Measurements from ENCODE around the gene NEU4. TPM values are rescaled to one million over a fixed set of nuclear protein-coding genes. Genes with fewer than 3 reads are reported as not detected.
"Not testable (repeated sequence)": the region's sequence is repeated elsewhere in the genome, so short reads cannot be mapped to it uniquely, and the experiment has no call there.

Gene NEU4
- total RNA-seq, 1 donor from 2014 or later: not detected

DNA sequence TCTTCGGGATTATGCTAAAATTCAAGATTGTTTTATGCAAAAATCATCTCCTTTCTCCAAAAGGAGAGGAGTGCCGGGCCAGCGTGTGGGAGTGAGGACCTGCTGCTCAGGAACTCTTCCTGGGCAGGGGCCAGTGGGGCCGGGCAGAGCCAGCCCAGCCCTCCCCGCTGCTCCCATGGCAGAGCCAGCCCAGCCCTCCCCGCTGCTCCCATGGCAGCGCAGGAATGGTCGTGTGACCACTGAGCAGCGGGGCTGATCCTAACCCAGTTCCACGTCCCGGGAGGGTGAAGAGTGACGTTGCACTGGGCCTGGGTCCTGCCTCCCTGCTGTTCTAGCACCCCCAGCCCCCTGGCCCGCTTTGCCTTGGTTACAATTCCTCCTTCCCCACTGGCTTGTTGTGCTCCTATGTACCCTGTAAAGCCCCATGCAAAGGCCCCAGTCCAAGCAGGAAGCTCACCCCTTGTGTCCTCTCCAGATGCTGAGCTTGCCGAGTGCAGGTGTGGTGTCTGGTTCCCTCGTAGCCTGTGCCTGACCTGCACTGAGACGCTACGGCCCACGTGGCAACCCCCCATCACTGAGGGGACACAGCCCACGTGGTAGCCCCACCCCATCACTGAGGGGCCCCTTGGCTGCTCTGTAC is 11.4 kb upstream of the NEU4 start:
- no peak overlapping the region for H3K4me3 ChIP-seq (ENCODE audit: low read depth, low read length)
- DNase-seq (ENCODE audit: low read depth): no peak
- TF ChIP-seq, protein P1, sequence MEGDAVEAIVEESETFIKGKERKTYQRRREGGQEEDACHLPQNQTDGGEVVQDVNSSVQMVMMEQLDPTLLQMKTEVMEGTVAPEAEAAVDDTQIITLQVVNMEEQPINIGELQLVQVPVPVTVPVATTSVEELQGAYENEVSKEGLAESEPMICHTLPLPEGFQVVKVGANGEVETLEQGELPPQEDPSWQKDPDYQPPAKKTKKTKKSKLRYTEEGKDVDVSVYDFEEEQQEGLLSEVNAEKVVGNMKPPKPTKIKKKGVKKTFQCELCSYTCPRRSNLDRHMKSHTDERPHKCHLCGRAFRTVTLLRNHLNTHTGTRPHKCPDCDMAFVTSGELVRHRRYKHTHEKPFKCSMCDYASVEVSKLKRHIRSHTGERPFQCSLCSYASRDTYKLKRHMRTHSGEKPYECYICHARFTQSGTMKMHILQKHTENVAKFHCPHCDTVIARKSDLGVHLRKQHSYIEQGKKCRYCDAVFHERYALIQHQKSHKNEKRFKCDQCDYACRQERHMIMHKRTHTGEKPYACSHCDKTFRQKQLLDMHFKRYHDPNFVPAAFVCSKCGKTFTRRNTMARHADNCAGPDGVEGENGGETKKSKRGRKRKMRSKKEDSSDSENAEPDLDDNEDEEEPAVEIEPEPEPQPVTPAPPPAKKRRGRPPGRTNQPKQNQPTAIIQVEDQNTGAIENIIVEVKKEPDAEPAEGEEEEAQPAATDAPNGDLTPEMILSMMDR (conservative IDR thresholded peaks at IDR 0.05; ENCODE audit: low read depth, low read length): no peak

DNA sequence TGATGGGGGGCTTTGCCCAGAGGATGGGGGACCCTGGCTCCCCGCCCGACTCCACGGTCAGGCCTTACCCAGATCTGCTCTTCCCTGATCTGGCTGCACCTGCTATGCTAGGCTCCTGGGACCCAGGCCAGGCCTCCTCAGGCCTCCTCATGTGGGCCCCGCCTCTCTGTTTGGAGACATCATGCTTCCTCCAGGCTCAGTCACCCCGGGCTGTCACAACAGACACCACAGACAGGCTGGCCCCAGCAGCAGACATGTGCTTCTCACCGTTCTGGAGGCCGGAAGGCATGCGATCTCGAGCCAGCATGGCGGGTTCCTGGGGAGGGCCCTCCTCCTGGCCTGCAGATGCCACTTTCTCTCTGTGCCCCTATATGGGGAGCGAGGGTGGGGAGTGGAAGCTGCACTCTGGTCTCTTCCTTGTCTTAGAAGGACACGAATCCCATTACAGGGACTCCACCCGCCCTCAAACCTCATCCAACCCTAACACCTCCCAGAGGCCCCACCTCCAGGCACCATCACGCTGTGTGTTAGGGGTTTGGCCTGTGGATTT is 10.8 kb upstream of the NEU4 start:
- no peak for DNase-seq (ENCODE audit: low read depth)
- no peak overlapping the region for H3K4me3 ChIP-seq (ENCODE audit: low read depth, low read length)
- TF ChIP-seq, protein P1 (conservative IDR thresholded peaks at IDR 0.05; ENCODE audit: low read depth, low read length): no peak

DNA sequence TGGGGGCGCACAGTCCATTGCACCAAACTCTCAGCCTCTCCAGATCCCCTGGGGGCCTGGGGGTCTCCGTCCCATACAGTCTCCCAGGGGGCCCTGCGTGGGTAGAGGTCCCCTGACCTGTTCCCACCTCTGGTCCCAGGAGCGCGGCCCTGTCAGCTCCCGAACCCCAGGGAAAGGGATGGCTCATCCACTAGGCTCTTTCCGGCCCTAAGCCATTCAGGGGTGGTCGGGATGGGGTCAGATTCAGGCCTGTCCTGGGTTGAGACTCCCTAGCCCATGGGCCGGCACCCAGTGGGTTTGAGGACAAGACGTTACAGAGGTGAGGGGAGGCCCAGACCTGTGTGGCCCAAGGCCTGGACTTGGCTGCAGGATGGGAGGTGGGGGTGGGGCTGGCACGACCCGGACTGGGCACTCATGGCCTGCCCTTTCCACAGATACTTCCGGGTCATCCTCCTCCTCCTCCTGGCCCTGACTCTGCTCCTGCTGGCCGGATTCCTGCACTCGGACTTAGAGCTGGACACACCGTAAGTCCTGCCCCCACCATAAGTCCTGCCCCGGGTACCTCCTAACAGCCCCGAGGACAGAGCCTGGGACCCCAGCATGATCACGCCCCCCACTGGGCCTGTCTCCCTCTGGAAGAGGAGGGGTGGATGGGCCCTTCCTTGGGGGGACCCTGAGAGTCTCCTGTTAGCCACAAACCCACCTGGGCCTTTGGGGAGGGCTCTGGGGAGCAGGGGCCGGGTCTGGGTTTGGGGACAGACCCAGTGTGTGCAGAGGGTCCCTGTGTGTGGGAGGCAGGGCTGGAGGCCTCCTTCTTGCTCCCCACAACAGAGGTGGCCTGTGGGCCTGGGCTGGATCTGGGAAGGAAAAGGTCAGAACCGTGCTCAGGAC is 10.1 kb upstream of the NEU4 start:
- TF ChIP-seq, protein P1 (conservative IDR thresholded peaks at IDR 0.05; ENCODE audit: low read depth, low read length): no peak
- no peak for DNase-seq (ENCODE audit: low read depth)
- H3K4me3 ChIP-seq (ENCODE audit: low read depth, low read length): no peak overlapping the region

DNA sequence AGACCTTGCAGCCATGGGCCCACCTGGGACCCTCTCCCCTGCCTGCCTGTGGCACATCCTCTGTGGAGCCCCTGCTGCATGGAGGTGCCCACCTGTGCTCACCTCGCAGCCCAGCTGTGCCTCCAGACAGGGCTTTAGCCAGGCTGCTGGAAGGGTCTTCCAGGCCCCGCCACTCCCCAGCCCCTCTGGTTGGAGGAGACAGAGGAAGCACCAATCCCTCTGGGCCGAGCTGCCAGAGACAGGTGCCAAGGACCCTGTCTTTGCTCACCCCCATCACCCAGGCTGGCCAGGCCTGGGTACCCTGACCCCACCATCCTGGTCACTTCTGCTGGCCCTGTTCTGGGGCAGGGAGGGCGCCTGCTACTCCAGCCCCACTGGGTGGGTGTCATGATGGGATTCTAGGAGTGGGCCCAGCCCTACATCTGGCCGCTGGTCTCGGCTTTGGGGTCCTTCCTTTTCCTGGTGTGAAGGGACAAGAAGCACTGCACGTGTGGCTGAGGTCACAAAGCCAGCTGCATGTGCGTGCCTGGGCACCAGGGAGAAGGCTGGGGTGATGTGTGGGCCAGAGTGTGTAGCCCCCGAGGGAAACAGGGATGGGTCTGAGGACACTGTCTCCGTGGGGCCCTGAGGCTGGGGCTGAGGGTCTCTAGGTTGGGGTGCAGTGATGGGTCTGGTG is 9.3 kb upstream of the NEU4 start:
- no peak overlapping the region for H3K4me3 ChIP-seq (ENCODE audit: low read depth, low read length)
- no peak for DNase-seq (ENCODE audit: low read depth)
- TF ChIP-seq, protein P1 (conservative IDR thresholded peaks at IDR 0.05; ENCODE audit: low read depth, low read length): no peak

DNA sequence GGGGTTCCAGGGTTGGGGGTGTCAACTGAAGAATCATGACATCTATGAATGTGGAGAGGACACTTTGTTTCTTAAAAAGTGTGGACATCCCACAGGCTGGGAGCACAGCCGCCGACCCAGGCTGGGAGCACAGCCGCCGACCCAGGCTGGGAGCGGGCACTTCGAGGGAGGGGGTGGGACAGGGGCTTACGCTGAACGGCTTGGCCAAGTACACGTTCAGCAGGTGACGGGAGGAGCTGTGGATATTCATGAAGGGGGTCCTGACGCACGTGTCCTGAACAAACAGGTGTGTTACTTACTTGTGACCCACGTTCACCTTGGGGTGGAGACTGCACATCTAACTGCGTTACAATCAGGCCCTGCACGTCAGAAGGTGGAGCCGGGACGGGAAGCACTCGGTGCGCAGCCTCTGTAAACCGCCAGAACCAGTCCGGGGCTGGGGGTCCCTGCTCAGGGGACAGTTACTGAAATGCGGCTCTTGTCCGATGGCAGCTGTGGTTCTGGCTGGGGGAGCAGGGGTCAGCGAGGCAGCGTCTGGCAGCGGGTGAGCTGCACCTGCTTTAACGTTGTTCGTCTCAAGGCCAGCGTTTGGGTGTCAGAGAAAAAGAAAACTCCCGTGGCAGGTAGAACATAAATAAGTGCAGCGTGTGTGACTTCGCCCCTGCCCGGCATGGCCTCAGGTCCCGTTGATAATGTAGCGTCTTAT is 8.6 kb upstream of the NEU4 start:
- not testable (repeated sequence) for DNase-seq (ENCODE audit: low read depth); H3K4me3 ChIP-seq (ENCODE audit: low read depth, low read length)

DNA sequence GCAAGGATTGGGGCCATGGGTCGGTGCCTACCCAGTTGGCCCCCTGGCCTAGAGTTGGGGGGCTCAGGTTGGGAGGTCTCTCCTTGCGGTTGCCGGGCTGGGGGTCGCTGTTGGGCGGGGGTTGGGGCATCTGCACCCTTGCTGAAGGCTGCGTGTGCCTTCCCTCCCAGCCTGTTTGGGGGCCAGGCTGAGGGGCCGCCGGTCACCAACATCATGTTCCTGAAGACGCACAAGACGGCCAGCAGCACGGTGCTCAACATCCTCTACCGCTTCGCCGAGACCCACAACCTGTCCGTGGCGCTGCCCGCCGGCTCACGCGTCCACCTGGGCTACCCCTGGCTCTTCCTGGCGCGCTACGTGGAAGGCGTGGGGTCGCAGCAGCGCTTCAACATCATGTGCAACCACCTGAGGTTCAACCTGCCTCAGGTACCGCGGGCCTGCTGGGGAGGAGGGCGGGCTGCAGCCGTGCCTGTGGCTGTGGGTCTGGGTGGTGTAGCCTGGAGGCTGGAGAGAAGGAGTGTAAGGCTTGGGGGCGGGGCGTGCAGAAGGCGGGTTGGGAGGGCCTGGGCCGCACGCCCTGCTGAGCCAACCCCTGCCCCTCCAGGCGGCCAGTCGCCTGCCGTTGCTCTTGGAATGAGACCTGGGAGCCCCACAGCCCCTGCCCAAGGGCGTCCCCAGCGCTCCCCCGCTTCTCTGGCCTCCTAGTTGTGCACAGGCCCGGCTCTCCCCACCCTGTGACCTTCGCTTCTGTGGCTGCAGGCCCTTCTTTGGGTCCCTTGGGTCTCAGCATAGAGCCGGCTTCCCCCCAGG is 7.2 kb upstream of the NEU4 start:
- DNase-seq (ENCODE audit: low read depth): no peak
- TF ChIP-seq, protein P1 (conservative IDR thresholded peaks at IDR 0.05; ENCODE audit: low read depth, low read length): no peak
- no peak overlapping the region for H3K4me3 ChIP-seq (ENCODE audit: low read depth, low read length)
